T-helper 22 cell (primary cell): ENCODE results near the gene SLC16A12.
"Not testable (repeated sequence)": the region's sequence is repeated elsewhere in the genome, so short reads cannot be mapped to it uniquely, and the experiment has no call there.

Experiments used
- DNase-seq: peaks from one replicate; pipeline ENCODE4 v3.0.0-alpha.2; 2020; ENCODE audit warnings: low read depth

Gene SLC16A12

DNA sequence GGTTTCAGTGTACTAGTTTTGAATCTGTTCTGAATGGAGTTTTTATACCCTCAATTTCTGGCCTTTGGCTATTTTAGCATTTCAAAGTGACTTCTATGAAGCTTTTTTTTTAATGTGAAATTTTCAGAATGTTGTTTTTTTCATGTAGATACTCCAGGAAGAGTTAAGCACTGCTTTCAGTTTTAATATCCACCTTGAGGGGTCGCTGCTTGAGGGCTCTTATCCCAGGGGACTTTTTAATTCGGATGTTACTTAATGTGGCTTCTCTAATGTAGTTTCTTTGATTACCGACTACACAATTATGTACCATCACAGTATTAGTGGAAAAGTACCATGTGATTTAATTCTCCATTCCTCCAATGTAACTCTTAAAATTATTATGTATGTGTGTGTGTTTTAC lies 115.8 kb downstream of the SLC16A12 start:
- DNase-seq: peak; percentile 7

DNA sequence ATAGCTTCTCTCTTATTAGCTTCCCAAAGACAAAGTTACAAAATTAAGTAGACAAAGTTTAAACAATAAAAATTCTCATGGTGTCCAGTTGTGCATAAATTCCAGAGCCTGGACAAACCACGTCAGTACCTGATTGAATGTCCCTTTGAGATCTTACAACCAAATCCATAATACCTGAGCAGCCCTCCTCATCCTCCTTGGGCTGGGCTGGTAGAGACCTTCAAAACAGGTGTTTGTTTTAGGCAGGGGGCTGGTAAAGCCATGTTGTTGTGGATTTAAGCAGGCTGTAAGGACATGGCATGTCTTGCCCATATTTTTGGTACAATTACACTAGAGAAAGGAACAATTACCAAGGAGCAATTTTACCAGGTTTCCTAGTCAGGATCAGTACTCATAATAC lies 118.9 kb downstream of the SLC16A12 start:
- no peak for DNase-seq

- peak; percentile 10 for DNase-seq
Measured at GRCh38 chr10:89414879-89415821, 120.2 kb downstream of the SLC16A12 start.

DNA sequence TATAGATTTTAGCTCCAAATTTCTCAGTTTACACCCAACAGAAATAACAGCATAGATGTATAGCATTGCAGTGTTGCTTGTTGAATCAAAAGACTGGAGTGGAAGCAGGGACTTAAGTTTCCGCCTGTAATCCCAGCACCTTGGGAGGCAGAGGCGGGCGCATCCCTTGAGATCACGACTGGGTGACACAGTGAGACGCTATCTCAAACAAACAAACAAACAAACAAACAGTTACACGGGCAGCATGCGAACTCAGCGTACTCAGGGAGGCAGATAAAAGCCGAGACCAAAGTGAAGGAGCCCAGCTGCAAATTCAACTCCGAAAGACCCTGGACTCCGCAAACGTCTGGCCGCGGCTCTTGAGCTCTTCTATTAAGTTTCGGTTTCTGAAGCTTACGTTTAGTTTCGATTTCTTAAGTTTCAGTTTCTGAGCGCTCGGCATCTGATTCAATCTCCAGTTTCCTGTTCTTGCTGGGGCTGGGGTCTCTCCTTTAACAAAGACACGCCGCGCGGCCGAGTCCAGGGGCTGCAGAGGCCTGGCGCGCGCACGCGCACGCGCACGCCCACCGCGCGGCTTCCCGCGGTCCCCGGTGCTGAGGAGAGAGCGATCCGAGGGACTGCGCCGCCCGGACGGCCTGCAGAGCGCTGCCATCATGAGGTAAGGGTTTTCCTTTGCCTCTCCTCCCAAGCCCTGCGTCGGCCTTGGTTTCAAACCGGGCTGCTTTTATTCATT lies 121.1 kb downstream of the SLC16A12 start, which contains the start of gene IFIT5:
TSS of gene IFIT5 (plus strand) at position 423 of the 733 bp plus-strand sequence. CDS start at position 654, 231 bp downstream.
- peak; percentile 50 for DNase-seq

- DNase-seq: no peak
Measured at GRCh38 chr10:89413398-89413912, 121.9 kb downstream of the SLC16A12 start.

DNA sequence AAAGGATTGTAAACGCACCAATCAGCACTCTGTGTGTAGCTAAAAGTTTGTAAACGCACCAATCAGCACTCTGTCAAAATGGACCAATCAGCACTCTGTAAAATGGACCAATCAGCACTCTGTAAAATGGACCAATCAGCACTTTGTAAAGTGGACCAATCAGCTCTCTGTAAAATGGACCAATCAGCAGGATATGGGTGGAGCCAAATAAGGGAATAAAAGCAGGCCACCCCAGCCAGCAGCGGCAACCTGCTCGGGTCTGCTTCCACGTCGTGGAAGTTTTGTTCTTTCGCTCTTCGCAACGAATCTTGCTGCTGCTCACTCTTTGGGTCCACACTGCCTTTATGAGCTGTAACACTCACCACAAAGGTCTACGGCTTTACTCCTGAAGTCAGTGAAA lies 123.1 kb downstream of the SLC16A12 start:
- DNase-seq: not testable (repeated sequence)

DNA sequence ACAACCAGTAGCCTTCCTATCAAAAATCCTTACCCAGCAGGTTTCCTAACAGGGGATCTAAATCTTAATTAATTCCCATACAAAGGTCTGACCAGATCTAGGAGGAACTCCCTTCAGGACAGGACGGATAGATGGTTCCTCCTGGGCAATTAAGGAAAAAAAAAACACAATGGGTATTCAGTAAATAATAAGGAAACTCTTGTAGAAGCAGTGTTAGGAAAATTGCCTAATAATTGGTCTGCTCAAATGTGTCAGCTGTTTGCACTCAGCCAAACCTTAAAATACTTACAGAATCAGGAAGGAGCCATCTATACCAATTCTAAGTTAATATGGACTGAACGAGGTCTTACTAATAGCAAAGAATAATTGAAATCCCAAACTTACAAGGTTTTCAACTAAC lies 124.3 kb downstream of the SLC16A12 start:
- DNase-seq: not testable (repeated sequence)

DNA sequence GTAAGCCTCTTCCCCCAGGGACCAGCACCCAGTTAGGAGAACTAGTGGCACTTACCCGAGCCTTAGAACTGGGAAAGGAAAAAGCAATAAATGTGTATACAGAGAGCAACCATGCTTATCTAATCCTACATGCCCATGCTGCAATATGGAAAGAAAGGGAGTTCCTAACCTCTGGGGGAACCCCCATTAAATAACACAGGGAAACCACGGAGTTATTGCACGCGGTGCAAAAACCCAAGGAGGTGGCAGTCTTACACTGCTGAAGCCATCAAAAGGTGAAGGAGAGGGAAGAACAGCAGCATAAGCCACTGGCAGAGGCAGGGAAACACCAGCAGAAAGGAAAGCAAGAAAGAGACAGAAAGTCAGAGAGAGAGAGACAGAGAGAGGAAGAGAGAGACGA lies 124.8 kb downstream of the SLC16A12 start:
- DNase-seq: not testable (repeated sequence)

DNA sequence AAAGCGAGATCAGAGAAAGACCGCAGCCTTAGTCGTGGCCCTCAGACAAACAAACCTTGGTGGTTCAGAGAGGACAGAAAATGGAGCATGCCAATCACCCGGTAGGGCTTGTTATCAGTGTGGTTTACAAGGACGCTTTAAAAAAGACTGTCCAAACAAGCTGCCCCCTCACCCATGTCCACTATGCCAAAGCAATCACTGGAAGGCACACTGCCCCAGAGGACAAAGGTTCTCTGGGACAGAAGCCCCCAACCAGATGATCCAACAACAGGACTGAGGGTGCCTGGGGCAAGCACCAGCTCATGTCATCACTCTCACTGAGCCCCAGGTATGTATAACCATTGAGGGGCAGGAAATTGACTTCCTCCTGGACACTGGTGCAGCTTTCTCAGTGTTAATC lies 126.1 kb downstream of the SLC16A12 start:
- not testable (repeated sequence) for DNase-seq

GRCh38 chr10:89407792-89408191 lies 127.6 kb downstream of the SLC16A12 start:
- not testable (repeated sequence) for DNase-seq

GRCh38 chr10:89406178-89406577 lies 129.2 kb downstream of the SLC16A12 start:
- DNase-seq: not testable (repeated sequence)

DNA sequence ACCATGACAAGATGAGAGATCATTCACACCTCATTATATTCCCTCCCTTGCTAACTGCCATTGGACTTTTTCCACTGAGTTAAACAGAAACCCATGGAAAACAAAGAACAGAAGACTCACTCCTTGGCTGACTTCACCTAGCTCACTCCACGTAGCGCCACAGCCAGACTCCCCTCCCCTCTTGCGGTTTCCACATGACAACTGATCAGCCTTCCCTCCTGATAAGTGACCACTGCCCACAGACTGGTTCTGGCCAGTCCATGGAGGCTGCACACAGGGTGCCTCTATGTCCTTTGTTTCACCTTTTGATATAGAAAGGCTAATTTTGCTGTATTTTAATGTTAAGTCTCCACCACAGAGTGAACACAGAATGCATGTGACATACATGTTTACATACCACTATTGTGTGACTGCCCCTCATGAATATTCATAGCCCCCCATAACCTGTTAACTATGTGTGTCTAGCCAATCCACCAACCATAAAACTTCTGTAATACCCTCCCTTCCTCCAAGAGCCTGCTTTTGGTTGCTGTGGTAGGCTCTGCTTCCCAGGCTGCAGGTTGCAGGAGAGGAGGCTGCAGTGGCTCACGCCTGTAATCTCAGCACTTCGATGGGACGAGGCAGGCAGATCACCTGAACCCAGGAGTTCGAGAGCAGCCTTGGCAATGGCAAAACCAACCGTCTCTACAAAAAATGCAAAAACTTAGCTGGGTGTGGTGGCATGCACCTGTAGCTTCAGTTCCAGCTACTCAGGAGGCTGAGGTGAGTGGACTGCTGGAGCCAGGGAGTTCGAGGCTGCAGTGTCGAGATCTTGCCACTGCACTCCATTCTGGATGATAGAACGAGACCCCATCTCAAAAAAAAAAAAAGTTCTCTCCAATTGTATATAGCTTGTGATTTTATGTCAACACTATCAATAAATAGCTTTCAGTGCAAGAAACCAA lies 131.0 kb downstream of the SLC16A12 start:
- DNase-seq: no peak

DNA sequence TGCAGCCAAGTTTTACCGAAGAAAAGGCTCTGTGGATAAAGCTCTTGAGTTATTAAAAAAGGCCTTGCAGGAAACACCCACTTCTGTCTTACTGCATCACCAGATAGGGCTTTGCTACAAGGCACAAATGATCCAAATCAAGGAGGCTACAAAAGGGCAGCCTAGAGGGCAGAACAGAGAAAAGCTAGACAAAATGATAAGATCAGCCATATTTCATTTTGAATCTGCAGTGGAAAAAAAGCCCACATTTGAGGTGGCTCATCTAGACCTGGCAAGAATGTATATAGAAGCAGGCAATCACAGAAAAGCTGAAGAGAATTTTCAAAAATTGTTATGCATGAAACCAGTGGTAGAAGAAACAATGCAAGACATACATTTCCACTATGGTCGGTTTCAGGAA lies 132.4 kb downstream of the SLC16A12 start:
- no peak for DNase-seq

GRCh38 chr10:89399956-89400355 lies 135.4 kb downstream of the SLC16A12 start:
- DNase-seq: no peak

DNA sequence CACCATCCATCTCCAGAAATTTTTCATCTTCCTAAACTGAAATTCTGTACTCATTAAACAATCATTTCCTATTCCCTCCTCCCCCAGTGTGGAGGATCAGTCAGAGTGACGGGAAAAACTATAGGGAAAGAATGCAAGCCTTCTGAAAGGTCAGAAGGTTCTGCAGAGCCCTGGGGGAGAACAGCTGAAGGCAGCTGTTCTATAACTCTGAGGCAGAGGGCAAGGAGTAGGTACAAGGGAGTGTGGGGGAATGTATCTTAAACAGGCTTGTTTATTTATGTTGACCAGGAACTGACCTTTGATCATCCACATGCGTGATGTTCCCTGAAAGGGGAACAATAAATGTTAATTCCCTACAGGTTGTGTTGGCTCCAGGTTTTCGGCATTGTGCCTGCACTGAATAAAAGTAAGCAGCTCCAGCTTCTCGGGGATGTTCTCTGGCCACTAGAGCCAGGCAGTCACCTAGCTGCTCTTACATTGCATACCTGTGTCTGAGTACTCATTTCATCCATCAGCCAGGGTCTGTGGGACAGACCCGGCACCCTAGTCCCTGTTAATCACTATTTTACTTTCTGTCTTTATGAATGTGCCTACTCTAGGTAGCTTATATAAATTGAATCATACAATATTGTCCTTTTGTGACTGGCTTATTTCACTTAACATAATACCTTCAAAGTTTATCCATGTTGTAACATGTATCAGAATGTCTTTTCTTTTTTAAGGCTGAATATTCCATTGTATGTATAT lies 137.2 kb downstream of the SLC16A12 start:
- no peak for DNase-seq

GRCh38 chr10:89395141-89395540 lies 140.3 kb downstream of the SLC16A12 start:
- DNase-seq: no peak

DNA sequence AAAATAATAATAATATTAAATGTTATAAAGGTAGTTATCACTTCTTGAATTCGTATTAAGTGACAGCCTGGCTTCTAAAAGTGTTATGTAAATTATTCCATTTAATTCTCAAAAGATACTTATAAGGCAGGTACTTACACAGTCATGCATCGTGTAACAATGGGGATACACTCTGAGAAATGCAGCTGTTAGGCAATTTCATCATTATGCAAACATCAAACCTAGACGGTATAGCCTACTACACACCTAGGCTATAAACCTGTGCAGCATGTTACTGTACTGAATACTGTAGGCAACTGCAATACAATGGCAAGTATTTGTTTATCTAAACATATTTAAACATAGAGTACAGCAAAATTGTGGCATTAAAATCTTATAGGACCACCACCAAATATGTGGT lies 141.5 kb downstream of the SLC16A12 start:
- no peak for DNase-seq

GRCh38 chr10:89392974-89393373 lies 142.4 kb downstream of the SLC16A12 start:
- DNase-seq: no peak

DNA sequence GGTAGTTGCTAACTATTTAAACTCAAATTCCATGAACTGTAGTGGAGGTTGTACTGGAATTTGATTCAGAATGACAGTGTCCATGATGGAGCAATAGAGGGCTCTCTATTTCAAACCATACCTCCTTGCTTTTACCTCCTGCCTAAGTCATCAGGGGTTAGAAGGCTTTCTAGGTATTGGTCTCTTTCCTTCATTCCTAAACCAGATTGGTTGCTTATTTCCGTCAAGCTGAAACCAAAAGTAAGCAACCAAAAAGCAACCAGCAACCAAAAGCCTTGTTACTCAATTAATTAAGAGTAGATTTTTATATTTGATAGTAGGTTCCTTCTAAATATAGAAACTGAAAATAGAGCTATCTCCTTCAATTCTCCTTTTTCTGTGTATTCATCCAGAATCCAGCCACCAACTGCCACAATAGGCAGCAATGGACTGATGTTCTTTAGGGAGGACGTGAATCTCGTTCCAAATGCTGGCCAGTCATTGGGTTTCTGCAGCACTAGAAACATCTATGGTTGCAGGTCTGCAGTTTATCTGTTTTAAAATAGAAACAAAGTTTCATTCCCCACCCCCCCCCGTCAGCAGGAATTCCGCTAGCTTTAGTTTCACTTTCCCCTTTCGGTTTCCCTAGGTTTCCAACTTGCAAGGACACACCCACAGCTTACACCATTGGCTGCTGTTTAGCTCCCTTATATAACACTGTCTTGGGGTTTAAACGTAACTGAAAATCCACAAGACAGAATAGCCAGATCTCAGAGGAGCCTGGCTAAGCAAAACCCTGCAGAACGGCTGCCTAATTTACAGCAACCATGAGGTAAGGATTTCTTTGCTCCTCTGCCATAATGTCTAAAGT lies 143.3 kb downstream of the SLC16A12 start, which contains the start of gene IFIT1:
TSS of gene IFIT1 (plus strand) at position 717 of the 850 bp plus-strand sequence. CDS start at position 807, 90 bp downstream.
- DNase-seq: peak; percentile 55

- DNase-seq: not testable (repeated sequence)
Measured at GRCh38 chr10:89391226-89391576, 144.2 kb downstream of the SLC16A12 start.
